GM06990 (cell line): ENCODE results near the gene AHRR.
A peak's percentile ranks its signal among the peaks of the same experiment; 100 is the strongest.

Experiments used
- DNase-seq: peaks from one replicate; pipeline ENCODE4 v3.0.0-alpha.2; 2011; ENCODE audit not compliant: insufficient read length; ENCODE audit errors: extremely low read depth
- H3K27me3 ChIP-seq: replicated peaks from 2 replicates; pipeline ENCODE4 v1.6.0; 2011; ENCODE audit warnings: low read length; ENCODE audit not compliant: control insufficient read depth, insufficient read depth
- H3K36me3 ChIP-seq: 2 replicates; pipeline ENCODE4 v1.5.1; 2011; ENCODE audit warnings: low read length; ENCODE audit not compliant: control insufficient read depth, insufficient read depth
- H3K4me3 ChIP-seq: replicated peaks from 2 replicates; pipeline ENCODE4 v1.5.1; 2011; ENCODE audit warnings: low read depth, mild to moderate bottlenecking, control low read depth, low read length
- CTCF ChIP-seq: IDR thresholded peaks from 2 replicates; pipeline ENCODE4 v1.5.1; 2011; ENCODE audit warnings: low read length, control low read depth, mild to moderate bottlenecking, inconsistent platforms; ENCODE audit not compliant: insufficient read depth, poor library complexity, severe bottlenecking

Gene AHRR

GRCh38 chr5:454936-455335 is 133.4 kb downstream of the AHRR start:
- Histone ChIP-seq H3K36me3 (peaks cover 36% of the 10 kb centered on the region), H3K27me3 (no peaks in the 10 kb centered on the region), H3K4me3 (no peak overlapping the region)
- TF ChIP-seq CTCF, result no peak
- no peak for DNase-seq

GRCh38 chr5:455806-456205 is 134.3 kb downstream of the AHRR start:
- Histone ChIP-seq H3K36me3 (peaks cover 43% of the 10 kb centered on the region), H3K27me3 (no peaks in the 10 kb centered on the region), H3K4me3 (no peak overlapping the region)
- TF ChIP-seq CTCF, result no peak
- DNase-seq, result no peak

- no peak overlapping the region for H3K4me3 ChIP-seq
- no peaks in the 10 kb centered on the region for H3K27me3 ChIP-seq
- TF ChIP-seq CTCF, result no peak
- no peak for DNase-seq
- H3K36me3 ChIP-seq, result peaks cover 43% of the 10 kb centered on the region
Observed at GRCh38 chr5:456351-457194, 135.1 kb downstream of the AHRR start.

- no peak for DNase-seq
- H3K4me3 ChIP-seq, result no peak overlapping the region
- H3K36me3 ChIP-seq, result peaks cover 46% of the 10 kb centered on the region
- no peak for TF ChIP-seq CTCF
- H3K27me3 ChIP-seq, result no peaks in the 10 kb centered on the region
Observed at GRCh38 chr5:457195-457961, 135.9 kb downstream of the AHRR start.

- peak; percentile 66 for DNase-seq
- no peak for TF ChIP-seq CTCF
- H3K36me3 ChIP-seq, result peaks cover 36% of the 10 kb centered on the region
- H3K27me3 ChIP-seq, result no peaks in the 10 kb centered on the region
- no peak overlapping the region for H3K4me3 ChIP-seq
Observed at GRCh38 chr5:458547-459353, 137.2 kb downstream of the AHRR start.
